HG02973 (cell line): ENCODE measurements around the gene OR6C2.
"Not testable (repeated sequence)": the region's sequence is repeated elsewhere in the genome, so short reads cannot be mapped to it uniquely, and the experiment has no call there.

Experiments
- ATAC-seq: cut with Tn5 transposase; IDR thresholded peaks from one replicate; pipeline ENCODE4 v1.9.1; 2021; ENCODE audit warnings: moderate library complexity; ENCODE audit not compliant: unreplicated experiment

Gene OR6C2

GRCh38 chr12:55470088-55470829 lies 26.4 kb downstream of the OR6C2 start, which contains the start of gene OR6C70:
Gene OR6C70 (minus strand): TSS chr12:55470138. CDS start chr12:55470138, 0 bp downstream.
- no peak for ATAC-seq

DNA sequence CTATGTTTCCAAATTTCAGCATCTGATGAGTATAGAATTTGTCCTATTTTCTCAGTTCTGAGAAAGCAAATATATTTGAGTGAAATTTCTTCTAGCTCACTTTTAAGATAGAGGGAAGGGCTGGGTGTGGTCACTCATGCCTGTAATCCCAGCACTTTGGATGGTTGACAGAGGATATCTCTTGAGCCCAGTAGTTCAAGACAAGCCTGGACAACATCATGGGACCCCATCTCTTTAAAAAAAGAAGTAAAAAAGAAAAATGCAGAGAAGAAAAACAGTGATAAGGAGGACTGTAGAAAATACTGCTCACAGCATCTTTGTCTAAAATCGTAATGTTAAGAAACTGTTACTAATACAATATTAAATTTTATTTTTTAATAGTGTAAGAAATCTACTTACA lies 28.4 kb downstream of the OR6C2 start:
- ATAC-seq = no peak

DNA sequence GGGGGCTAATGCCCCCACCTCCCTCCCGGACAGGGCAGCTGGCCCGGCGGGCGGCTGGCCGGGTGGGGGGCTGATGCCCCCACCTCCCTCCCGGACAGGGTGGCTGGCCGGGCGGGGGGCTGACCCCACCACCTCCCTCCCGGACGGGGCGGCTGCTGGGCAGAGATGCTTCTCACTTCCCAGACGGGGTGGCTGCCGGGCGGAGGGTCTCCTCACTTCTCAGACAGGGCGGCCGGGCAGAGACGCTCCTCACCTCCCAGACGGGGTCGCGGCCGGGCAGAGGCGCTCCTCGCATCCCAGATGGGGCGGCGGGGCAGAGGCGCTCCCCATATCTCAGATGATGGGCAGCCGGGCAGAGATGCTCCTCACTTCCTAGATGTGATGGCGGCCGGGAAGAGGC lies 35.3 kb downstream of the OR6C2 start:
- ATAC-seq = not testable (repeated sequence)

DNA sequence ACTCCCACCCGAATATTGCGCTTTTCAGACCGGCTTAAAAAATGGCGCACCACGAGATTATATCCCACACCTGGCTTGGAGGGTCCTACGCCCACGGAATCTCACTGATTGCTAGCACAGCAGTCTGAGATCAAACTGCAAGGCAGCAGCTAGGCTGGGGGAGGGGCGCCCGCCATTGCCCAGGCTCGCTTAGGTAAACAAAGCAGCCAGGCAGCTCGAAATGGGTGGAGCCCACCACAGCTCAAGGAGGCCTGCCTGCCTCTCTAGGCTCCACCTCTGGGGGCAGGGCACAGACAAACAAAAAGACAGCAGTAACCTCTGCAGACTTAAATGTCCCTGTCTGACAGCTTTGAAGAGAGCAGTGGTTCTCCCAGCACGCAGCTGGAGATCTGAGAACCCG lies 40.4 kb downstream of the OR6C2 start:
- not testable (repeated sequence) for ATAC-seq

DNA sequence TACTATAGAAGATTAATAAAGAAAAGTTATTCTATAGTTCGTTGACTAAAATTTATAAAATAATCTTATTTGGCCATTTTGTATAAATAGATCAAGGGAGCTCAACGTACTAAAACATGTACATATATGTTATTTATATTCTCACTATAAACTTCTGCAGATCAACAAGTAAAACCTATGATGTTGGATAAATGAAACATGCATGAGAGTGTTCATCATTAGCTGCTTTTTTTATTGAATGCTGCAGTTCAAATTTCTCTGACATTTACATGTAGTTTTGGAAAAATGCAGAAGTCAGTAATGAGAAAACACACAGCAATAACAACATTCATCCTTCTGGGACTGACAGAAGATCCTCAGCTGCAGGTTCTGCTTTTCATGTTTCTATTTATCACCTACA lies 48.2 kb downstream of the OR6C2 start, which contains the start of gene OR6C68:
Gene OR6C68 (plus strand): TSS at position 301 of the 400 bp plus-strand sequence. CDS start 0 bp downstream, at position 301.
- ATAC-seq = no peak

- ATAC-seq = no peak
Observed at GRCh38 chr12:55495490-55495889, 51.6 kb downstream of the OR6C2 start.

- ATAC-seq = no peak
Observed at GRCh38 chr12:55499231-55499630, 55.4 kb downstream of the OR6C2 start.

- ATAC-seq = no peak
Observed at GRCh38 chr12:55499810-55500252, 56.0 kb downstream of the OR6C2 start.

- ATAC-seq = no peak
Observed at GRCh38 chr12:55501601-55502000, 57.7 kb downstream of the OR6C2 start.
